ENCODE measurements around the gene KLRF1.

The KLRF1 gene

GRCh38 chr12:9799961-9800360 lies 27.3 kb upstream of the KLRF1 start:
- Mint-ChIP-seq H3K4me3 (no peak overlapping the region), H3K36me3 (ENCODE audit: low read depth) (no peaks in the 10 kb centered on the region), H3K27me3 (ENCODE audit: low read depth) (no peaks in the 10 kb centered on the region), H3K9me3 (no peaks in the 10 kb centered on the region), H3K27ac (no peak overlapping the region), H3K4me1 (no peaks in the 10 kb centered on the region)
- TF ChIP-seq CTCF (IDR thresholded peaks at IDR 0.05; ENCODE audit: unreplicated experiment in 3 of 3), result no peak

- no peak for TF ChIP-seq CTCF (IDR thresholded peaks at IDR 0.05; ENCODE audit: unreplicated experiment in 3 of 3)
- H3K9me3 Mint-ChIP-seq, result no peaks in the 10 kb centered on the region
- no peak overlapping the region for H3K27ac Mint-ChIP-seq
- no peak overlapping the region for H3K4me3 Mint-ChIP-seq
- H3K27me3 Mint-ChIP-seq (ENCODE audit: low read depth), result no peaks in the 10 kb centered on the region
- no peaks in the 10 kb centered on the region for H3K36me3 Mint-ChIP-seq (ENCODE audit: low read depth)
- H3K4me1 Mint-ChIP-seq, result peaks cover 4% of the 10 kb centered on the region
These were observed 21.4 kb upstream of the KLRF1 start for GRCh38 chr12:9805883-9806282.

GRCh38 chr12:9806714-9807113 lies 20.6 kb upstream of the KLRF1 start:
- no peaks in the 10 kb centered on the region for H3K27me3 Mint-ChIP-seq (ENCODE audit: low read depth)
- H3K4me3 Mint-ChIP-seq, result no peak overlapping the region
- no peaks in the 10 kb centered on the region for H3K9me3 Mint-ChIP-seq
- no peak for TF ChIP-seq CTCF (IDR thresholded peaks at IDR 0.05; ENCODE audit: unreplicated experiment in 3 of 3)
- no peaks in the 10 kb centered on the region for H3K36me3 Mint-ChIP-seq (ENCODE audit: low read depth)
- peaks cover 4% of the 10 kb centered on the region for H3K4me1 Mint-ChIP-seq
- H3K27ac Mint-ChIP-seq, result no peak overlapping the region

- TF ChIP-seq CTCF (IDR thresholded peaks at IDR 0.05; ENCODE audit: unreplicated experiment in 3 of 3), result no peak
- no peak overlapping the region for H3K4me3 Mint-ChIP-seq
- H3K36me3 Mint-ChIP-seq (ENCODE audit: low read depth), result no peaks in the 10 kb centered on the region
- peaks cover 4% of the 10 kb centered on the region for H3K4me1 Mint-ChIP-seq
- no peak overlapping the region for H3K27ac Mint-ChIP-seq
- H3K27me3 Mint-ChIP-seq (ENCODE audit: low read depth), result no peaks in the 10 kb centered on the region
- H3K9me3 Mint-ChIP-seq, result no peaks in the 10 kb centered on the region
These were observed 18.8 kb upstream of the KLRF1 start for GRCh38 chr12:9808504-9808903.

- no peak overlapping the region for H3K4me3 Mint-ChIP-seq
- H3K27ac Mint-ChIP-seq, result no peak overlapping the region
- no peak for TF ChIP-seq CTCF (IDR thresholded peaks at IDR 0.05; ENCODE audit: unreplicated experiment in 3 of 3)
- H3K27me3 Mint-ChIP-seq (ENCODE audit: low read depth), result no peaks in the 10 kb centered on the region
- peaks cover 4% of the 10 kb centered on the region for H3K4me1 Mint-ChIP-seq
- no peaks in the 10 kb centered on the region for H3K9me3 Mint-ChIP-seq
- no peaks in the 10 kb centered on the region for H3K36me3 Mint-ChIP-seq (ENCODE audit: low read depth)
These were observed 17.9 kb upstream of the KLRF1 start for GRCh38 chr12:9809338-9809737.

- Mint-ChIP-seq H3K27ac (no peak overlapping the region), H3K9me3 (no peaks in the 10 kb centered on the region), H3K4me3 (no peak overlapping the region), H3K4me1 (peaks cover 4% of the 10 kb centered on the region), H3K27me3 (ENCODE audit: low read depth) (no peaks in the 10 kb centered on the region), H3K36me3 (ENCODE audit: low read depth) (no peaks in the 10 kb centered on the region)
- TF ChIP-seq CTCF (IDR thresholded peaks at IDR 0.05; ENCODE audit: unreplicated experiment in 3 of 3), result no peak
These were observed 17.4 kb upstream of the KLRF1 start for GRCh38 chr12:9809866-9810265.

Data from nephron (organoid).